ENCODE data around the gene MAG.

DNA sequence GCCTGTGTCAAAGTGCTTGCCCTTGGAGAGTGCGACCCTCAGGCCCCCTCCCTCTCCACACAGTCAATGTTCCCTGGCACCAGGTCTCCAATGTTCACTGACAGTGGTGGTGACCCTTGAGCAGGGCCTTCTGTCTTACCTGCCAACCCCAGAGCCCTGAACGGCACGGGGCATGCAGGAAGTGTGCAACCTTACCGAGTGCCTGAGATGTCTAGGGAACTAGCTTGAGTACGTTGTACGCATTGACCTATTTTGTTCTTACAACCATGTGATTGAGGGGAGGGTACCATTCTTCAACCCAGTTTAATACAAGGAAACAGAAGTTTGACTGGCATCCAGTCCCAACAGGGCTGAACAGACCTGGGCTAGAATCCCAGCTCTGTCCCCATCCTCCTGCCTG, 13.2 kb downstream of the MAG start:
- TF ChIP-seq CTCF (IDR thresholded peaks at IDR 0.05; ENCODE audit: low read depth, low read length) (no peak), EZH2phosphoT487 (IDR thresholded peaks at IDR 0.05; ENCODE audit: low read depth) (no peak)

All from OCI-LY3 (cell line).